Mucosa of descending colon (tissue), 3 donors: Measurements from ENCODE around the gene JPH3. TPM values are rescaled to one million over a fixed set of nuclear protein-coding genes. Genes with fewer than 3 reads are reported as not detected.

Source experiments
- ATAC-seq: fragments of 200-7000 bp; cut with Tn5 transposase; one replicate; pipeline ENCODE4 v1.9.1; 2020; ENCODE audit warnings: mild to moderate bottlenecking, moderate library complexity
- DNase-seq, 3 donors: peaks; one replicate each; pipeline ENCODE4 v3.0.0-alpha.2; 2020
- H3K36me3 ChIP-seq: fragments of 200-600 bp; one replicate; pipeline ENCODE4 v1.8.0; 2021; ENCODE audit warnings: low read depth, mild to moderate bottlenecking
- H3K4me1 ChIP-seq: fragments of 200-600 bp; one replicate; pipeline ENCODE4 v1.8.0; 2021; ENCODE audit warnings: low read depth, mild to moderate bottlenecking
- H3K4me3 ChIP-seq: fragments of 200-600 bp; one replicate; pipeline ENCODE4 v1.8.0; 2021; ENCODE audit warnings: mild to moderate bottlenecking
- H3K9me3 ChIP-seq: fragments of 200-600 bp; one replicate; pipeline ENCODE4 v1.8.0; 2021; ENCODE audit warnings: mild to moderate bottlenecking
- intact Hi-C, 2 donors: fragments of 100-400 bp; cut with DNase I in 1 of 2; cut with micrococcal nuclease in 1 of 2; formaldehyde crosslinking; loops; one replicate each; pipeline versions ENCODE4 v1.11.0 to v1.11.1; 2022; cut with DNase I, micrococcal nuclease
- total RNA-seq, 3 donors: library from RNA; stranded (reverse); fragmentation: NEBNext Ultra II Directional in 2 of 3; extraction: Animal tissue kit (Norgen Biotek cat#: 25700) in 2 of 3; gene quantifications; one replicate each; pipeline versions ENCODE4 v1.2.1 to v1.2.4, GENCODE V29; 2021 to 2023
- TF ChIP-seq, protein P1 (sequence below): fragments of 200-600 bp; IDR thresholded peaks from one replicate; pipeline ENCODE4 v1.8.0; 2022; ENCODE audit warnings: antibody characterized with exemption, mild to moderate bottlenecking
- donor health status: DM: no; HTN: no; CAD: no; lungs with moderate emphysema.
- donor health status: DM: no; HTN: no; CAD: no.
- donor health status: DM: no; HTN: yes; CAD: no.

Gene JPH3
- total RNA-seq, 3 donors from 2014 or later: 0.17 to 2.1 (median 0.84) TPM

DNA sequence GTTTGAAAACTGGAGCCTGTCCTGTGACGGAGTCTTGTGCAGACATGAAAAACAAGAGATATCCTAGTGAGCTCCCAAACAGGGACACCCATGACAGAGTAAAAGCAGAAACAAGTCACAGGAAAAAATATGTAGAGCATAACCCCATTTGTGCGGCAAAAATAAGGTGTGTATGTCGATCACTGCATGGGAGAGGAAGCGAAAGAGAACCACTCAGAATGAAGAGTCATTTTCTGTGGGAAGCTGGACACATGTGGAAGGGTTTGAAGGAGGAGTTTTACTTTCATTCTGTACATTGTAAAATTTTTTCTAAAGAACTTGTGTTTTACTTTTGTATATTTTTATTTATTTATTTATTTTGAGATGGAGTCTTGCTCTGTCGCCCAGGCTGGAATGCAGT is 72.1 kb downstream of the JPH3 start:
- ATAC-seq (no peak), DNase-seq (no peak)
- TF ChIP-seq, protein P1, sequence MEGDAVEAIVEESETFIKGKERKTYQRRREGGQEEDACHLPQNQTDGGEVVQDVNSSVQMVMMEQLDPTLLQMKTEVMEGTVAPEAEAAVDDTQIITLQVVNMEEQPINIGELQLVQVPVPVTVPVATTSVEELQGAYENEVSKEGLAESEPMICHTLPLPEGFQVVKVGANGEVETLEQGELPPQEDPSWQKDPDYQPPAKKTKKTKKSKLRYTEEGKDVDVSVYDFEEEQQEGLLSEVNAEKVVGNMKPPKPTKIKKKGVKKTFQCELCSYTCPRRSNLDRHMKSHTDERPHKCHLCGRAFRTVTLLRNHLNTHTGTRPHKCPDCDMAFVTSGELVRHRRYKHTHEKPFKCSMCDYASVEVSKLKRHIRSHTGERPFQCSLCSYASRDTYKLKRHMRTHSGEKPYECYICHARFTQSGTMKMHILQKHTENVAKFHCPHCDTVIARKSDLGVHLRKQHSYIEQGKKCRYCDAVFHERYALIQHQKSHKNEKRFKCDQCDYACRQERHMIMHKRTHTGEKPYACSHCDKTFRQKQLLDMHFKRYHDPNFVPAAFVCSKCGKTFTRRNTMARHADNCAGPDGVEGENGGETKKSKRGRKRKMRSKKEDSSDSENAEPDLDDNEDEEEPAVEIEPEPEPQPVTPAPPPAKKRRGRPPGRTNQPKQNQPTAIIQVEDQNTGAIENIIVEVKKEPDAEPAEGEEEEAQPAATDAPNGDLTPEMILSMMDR: no peak
- no peak overlapping the region for H3K4me3 ChIP-seq
- intact Hi-C loops: no loop called here
- H3K36me3 ChIP-seq: no peaks in the 10 kb centered on the region
- no peaks in the 10 kb centered on the region for H3K9me3 ChIP-seq
- H3K4me1 ChIP-seq: no peaks in the 10 kb centered on the region

DNA sequence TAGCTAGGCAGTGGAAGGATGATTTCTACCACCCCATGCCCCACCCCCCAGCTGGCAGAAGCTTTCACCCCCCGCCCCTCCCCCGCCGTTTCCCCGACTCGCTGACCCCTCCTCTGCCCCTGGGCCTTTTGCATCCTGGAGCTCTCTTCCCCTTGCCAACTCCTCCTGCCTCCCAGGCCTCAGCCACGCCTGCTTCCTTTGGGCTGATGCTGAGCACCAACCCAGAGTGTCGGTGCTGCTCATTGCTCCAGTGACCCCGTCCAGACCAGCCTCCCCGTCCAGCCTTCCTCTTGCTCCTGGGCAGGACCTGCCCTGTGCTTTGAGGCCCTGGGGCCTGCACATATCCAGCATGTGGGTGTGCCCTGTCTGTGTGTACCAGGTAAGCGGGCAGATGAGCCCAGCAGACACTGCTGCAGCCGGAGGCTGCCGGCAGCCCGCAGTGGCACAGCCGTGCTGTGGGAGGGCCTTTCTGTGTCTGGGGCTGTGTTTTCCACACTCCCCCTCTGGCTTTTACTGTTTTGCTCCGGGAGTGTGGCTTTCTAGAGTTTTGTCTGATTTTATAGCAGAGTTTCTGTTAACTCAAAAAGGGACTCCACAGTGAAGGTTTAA is 72.9 kb downstream of the JPH3 start:
- no peaks in the 10 kb centered on the region for H3K4me1 ChIP-seq
- DNase-seq (no peak), ATAC-seq (no peak)
- no peaks in the 10 kb centered on the region for H3K36me3 ChIP-seq
- TF ChIP-seq, protein P1: no peak
- H3K4me3 ChIP-seq: no peak overlapping the region
- no peaks in the 10 kb centered on the region for H3K9me3 ChIP-seq
- intact Hi-C loops: no loop called here

DNA sequence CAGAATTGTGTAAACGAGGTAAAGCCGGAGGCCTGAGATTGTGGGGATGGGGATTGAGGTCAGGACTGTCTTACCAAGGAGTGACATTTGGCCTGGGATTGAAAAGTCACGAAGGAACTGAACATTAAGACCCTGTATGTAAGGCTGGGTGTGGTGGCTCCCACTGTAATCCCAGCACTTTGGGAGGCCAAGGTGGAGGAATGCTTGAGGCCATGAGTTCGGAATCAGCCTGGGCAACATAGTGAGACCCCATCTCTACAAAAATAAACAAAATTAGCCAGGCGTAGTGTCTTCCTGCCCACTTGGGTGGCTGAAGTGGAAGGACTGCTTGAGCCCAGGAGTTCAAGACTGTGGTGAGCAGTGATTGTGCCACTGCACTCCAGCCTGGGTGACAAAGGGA is 75.5 kb downstream of the JPH3 start:
- no peak overlapping the region for H3K4me3 ChIP-seq
- H3K4me1 ChIP-seq: no peaks in the 10 kb centered on the region
- no peak for DNase-seq
- intact Hi-C loops: no loop called here
- TF ChIP-seq, protein P1: no peak
- H3K36me3 ChIP-seq: no peaks in the 10 kb centered on the region
- ATAC-seq: no peak
- no peaks in the 10 kb centered on the region for H3K9me3 ChIP-seq

DNA sequence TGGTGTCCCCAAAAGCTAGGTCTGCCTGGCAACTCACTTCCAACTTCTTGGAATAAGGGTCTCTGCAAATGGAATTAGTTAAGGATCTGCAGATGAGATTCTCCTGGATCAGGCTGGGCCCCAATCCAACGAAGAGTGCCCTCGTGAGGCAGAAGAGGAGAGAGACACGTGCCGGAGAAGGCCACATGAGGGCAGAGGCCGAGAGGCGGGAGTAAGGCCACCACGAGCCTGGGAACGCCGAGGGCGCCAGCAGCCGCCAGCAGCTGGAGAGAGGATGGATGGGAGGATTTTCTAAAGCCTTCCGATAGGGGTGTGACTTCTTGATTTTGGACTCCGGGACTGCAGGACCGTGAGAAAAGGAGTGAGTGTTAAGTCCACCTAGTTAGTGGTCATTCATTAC is 76.3 kb downstream of the JPH3 start:
- no peaks in the 10 kb centered on the region for H3K9me3 ChIP-seq
- ATAC-seq (peak; percentile 61), DNase-seq (no peak)
- no peaks in the 10 kb centered on the region for H3K4me1 ChIP-seq
- intact Hi-C loops: no loop called here
- H3K4me3 ChIP-seq: no peak overlapping the region
- TF ChIP-seq, protein P1: no peak
- H3K36me3 ChIP-seq: no peaks in the 10 kb centered on the region

DNA sequence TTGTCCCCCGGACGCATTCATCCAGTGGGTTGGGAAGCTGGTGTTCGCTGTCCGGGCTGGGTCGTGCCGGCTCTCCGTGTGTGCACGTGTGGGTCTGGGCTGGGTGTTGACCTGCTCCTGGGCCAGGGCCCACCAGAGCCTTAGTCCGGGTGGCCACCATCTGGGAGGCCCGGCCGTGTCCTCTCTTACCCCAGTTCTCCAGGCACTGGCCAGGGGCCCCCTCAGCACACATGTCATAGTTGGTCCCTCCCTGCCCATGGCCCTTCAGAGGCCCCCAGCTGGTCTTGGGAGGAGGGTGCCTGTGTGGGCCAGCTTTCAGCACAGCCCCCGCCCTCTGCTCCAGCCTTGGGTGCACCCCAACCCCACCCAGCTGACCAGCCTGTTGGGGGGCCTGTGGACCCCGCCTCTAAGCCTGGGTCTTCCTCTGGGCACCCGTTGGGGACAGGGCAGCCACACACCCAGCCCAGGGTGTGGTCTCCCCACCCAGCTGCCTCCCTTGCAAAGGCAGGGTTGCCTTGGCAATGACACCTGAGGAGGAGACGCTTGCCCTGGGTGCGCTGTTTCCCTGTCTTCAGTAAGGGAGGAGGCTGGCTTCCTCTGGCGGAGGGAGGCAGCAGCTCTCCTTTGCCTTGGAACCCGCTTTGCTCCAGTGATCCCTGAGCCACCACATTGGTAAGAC is 77.4 kb downstream of the JPH3 start:
- TF ChIP-seq, protein P1: no peak
- Histone ChIP-seq H3K4me3 (no peak overlapping the region), H3K9me3 (no peaks in the 10 kb centered on the region), H3K36me3 (no peaks in the 10 kb centered on the region), H3K4me1 (no peaks in the 10 kb centered on the region)
- intact Hi-C loops: no loop called here
- DNase-seq: no peak
- peak; percentile 57 for ATAC-seq
